GM19025 (cell line): ENCODE data around the gene WNT3.

Experiments
- ATAC-seq: cut with Tn5 transposase; IDR thresholded peaks from one replicate; pipeline ENCODE4 v1.9.1; 2021; ENCODE audit warnings: mild to moderate bottlenecking, low read depth, moderate library complexity; ENCODE audit not compliant: unreplicated experiment

The WNT3 gene

DNA sequence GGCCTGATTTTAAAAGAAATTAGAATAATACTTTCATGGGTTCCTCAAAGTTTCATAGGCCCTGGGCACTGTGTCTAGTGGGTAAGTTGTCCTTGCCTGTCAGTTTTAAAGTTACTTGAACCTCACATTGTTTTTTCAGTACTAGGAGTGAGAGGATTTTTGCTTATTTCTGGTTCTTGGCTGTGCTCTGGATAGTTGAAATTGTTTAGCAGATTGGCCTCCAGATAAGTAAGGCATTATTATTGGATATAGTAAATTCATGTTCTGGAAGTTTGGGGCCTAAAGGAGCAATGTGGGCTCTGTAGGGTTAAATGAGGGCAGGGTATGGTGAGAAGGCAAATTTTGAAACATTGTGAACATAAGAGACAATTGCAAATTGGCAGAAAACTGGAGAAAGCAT, 78.5 kb downstream of the WNT3 start:
- no peak for ATAC-seq

DNA sequence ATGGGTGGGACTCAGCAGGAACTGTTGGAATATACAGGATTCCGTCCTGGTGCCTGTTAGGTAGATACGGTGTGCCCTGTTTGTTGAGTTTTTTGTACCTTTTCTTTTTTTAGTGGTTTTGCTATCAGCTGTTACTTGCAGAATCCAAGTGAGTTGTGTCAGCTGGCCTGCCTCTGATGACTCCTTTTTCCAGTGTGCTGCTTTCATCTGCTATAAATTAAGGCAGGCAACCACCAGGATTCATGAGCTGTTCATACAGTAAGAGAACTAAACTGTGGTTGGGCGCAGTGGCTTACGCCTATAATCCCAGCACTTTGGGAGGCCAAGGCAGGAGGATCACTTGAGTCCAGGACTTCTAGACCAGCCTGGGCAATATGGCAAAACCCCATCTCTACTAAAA, 79.9 kb downstream of the WNT3 start:
- ATAC-seq, result no peak

DNA sequence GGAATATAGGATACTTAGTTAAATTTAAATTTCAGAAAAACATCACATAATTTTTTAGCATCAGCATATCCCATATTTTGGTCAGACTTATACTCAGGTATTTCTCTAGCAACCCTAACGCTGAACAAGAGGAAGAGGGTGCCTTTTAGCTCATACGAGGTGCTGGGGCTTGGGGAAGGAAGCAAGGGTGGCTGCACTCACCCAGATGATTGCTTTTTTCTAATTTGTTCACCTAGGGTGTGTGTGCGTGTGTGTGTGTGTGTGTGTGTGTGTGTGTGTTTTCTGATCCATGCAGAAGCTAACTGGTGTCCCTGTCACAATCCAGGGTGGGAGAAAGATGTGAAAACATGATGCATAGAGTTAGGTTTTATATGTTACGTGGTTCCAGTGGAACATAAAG, 81.2 kb downstream of the WNT3 start:
- ATAC-seq, result no peak

DNA sequence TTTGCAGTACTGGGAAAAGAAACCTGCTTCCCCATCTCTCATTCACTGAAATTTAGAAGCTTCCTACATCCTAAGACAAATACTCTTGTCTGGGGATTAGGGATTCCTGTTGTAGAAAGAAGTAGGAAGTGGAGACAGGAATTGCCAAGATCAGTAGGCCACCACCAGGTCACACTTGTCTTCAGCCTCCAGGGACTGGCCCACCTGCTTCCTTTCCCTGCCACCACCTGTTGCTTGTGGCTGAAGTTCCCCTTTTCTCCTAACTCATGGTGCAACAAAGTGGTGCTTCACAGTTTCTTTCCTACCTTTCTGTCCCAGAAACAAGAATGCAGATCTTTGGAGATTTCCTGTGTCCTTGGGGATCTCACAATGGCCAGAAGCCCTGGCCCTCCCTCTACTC, 82.4 kb downstream of the WNT3 start:
- no peak for ATAC-seq

DNA sequence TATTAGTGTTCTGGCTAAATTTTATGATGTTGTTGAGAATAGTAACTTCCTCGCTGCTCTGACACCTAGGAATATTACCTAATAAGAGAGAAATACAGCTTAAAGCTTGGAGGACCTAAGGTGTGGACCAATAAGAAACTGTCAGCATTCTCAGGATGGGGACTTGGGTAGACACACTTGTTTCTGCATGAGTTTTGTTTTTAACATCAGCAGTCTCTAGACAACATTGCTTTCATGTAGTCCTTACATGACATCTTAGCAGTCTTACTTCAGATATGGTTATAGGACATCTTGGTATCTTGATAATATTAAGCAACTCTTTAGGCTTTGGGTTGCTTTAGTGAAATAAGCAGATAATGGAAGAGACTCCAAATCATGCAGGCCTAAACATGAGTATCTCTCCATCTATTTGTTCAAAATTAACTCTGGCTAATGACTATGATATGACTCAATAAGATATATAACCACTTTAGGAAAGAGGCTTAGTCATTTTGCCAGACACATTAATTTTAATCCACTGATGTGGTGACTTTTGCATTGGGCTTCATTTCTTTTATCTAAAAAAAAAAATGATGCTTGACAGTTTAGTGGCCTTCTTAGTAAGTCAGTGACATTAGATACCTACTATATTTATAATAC, 84.5 kb downstream of the WNT3 start:
- ATAC-seq, result no peak

DNA sequence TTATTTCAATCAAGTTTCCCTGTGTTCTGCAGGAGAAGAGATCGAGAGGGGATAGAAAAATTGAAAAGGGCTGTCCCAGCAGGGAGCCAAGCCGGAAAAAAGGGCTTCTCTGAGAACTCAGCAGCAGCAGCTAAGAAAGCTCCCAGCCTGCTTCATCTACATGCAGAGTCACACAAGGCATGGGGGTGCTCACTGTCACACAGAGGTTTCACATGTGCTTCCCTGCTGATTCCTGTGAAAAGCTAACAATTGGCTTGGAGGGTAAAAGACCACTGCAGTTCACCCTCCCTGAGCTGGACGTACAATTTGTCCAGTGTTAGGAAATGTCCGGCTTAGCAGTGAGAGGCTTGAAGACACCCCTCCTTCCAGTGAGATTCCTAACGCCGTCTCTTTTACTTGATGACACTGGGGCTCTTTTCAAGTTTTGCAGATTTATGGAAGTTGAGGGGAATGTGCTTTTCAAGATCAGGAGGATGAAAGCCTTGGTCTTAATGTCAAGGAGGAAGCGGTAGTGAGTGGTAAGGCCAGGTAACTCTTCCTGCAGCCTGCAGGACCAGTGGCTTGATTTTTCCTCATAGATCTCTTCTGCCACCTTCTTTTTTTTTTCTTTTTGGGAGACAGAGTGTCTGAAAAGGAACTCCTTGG, 85.6 kb downstream of the WNT3 start:
- no peak for ATAC-seq

DNA sequence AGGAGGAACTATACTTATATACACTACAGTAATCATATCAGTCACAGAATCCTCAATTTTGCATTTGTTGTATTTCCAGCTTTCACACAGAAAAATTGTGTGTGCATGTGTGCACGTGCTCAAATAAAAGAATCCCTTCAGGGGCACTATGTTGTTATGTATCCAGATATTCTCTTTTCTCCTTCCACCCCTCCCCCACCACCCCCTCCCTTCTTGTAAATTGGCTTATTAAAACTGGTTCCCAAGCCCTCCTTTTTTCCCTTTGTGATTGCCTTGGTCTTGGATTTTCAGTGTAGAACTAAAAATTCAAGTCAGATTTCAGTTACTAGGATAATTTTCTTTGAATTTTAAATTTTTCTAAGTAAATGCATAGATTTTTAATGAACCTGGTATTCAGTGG, 86.3 kb downstream of the WNT3 start:
- no peak for ATAC-seq

DNA sequence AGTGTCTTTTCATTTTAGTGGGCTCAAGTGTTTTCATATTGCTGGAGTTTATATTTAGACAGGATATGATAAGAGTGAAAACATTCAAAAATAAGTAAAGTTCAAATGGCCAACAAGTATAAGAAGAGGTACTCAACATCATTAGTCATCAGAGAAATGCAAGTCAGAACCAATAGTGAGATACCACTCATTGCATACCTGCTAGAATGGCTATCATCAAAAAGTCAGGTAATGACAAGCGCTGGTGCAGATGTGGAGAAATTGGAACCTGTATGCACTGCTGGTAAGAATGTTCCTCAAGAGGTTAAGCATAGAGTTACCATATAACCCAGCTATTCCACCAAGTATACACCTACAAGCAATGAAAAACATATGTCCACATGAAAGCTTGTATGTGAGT, 87.8 kb downstream of the WNT3 start:
- ATAC-seq, result no peak

DNA sequence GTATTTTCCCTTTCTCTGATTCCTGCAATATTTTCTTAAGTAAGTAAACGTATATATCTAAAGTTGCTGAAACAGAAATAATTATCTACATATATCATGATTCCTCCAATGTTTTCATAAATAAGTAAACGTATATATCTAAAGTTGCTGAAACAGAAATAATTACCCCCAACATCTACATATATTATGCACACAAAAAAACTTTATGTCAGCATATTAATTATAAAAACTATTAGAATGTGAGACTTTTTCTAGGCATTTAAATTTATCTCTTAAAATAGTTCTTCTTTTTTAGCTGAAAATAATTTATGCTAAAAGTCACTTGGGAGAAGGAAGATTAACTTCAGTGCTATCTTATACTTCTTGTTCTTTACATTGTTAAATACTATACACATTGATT, 88.5 kb downstream of the WNT3 start:
- no peak for ATAC-seq

DNA sequence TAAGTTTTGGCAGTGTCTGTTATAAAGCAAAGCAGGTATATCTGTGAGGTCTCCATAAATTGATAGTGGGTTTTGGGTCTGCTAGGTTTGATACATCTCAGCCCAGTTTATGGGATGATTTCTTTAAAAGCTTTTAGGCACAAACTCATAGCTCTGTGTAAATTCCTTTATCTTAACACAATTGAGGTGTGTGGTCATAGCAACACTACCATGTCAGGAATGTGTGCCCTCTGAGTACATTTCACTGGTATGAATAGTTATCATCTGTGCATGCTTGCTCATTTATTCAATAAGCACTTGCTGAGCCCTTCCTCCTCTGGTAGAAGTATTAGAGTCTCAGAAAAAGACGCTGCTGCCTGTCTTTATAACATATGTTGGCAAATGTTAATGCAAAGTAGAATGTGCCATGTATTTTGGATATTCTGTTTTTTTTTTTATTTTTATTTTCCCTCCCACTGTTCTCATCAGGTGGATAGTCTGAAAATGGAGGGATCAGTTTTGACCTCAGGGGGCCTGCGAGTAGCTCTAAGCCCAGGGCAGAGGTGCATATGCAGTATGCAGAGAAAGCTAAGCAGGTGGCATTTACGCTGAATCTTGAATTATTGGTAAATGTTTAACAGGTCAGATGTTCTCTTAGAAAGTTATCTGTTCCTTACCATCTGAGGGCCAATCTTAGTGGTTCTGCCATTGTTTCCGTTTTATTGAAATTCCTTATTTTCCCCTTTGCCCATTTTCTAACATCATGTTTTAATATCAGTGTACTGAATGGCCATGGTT, 90.7 kb downstream of the WNT3 start:
- no peak for ATAC-seq

DNA sequence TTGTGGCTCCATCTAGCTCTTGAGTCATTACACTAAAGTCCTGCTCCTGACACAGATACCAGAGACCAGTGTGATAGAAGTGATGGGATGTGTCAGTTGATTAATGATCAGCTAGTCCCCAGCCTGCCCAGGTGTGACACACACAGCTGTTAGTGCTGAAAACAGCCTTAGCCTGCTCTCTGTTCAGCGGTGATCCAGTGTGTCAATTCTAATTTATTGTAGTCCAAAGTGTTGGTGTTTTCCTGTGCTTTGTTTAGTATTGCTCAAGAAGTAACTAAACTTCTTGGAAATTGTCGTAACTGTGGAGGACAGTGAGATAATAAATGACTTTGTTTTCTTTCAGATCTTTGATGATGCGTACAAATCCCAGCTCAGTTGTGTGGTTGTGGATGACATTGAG, 92.3 kb downstream of the WNT3 start:
- no peak for ATAC-seq

DNA sequence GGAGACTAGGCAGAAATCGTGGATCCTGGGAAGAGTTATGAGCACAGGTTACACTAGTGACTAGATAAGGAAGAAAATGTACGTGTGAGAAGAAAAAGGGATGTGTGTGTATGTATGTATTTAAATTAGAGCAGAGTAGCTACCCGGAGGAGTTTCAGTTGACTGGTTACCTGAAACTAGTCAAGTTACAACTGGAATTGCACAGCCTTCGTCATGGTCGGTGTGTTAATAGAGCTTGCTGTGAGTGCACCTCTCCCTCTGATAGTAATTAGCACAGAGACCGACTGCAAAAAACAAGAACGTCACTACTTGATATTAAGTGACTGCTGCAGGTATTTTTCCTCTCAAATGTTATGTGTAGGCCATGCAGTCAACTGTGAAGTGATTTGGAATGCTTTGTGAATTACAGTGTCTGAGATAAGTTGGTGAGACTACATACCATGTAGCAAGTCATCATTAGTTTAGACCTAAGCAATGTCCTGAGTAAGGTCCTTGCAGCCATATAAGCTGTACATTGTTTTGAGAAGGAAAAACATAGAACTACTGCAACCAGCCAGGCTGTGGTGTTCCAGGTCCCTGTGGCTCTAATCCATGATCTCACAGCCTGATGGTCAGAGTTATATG, 95.7 kb downstream of the WNT3 start:
- ATAC-seq, result no peak

DNA sequence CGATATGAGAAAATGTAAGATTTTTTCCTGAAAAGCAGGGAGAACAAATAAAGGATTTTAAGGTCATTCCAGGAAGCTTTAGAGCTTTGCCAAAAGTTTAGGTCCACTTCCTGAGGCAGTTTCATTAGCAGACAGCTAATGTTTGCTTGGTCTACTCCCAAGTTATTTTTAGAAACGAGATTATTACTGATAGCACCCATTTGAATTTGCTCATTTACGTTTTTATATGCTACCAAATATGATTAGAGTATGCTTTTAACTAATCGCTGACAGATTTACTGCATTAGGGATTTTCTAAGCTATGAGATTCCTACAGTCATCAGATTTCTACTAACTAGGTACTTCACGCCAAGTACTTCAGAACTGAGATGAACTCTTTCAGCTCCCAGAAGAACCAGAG, 98.1 kb downstream of the WNT3 start:
- ATAC-seq, result no peak

DNA sequence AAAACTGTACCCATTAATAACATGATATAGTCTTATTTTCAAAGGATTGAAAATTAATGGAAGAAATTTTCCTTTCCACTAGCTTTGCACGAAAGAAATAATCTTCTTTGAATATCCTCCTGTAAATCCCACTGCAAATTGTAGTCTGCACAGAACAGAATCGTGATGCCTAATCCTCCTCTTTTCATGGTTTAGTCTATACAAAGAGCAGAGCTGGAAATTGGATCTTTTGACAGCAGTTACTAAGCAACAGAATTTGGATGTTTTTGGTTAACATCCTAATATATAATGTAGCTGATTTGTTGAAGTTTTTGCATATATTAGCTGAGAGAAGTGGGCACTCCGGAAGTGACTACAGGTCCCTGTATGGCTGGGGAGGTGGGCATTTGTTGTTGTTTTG, 98.6 kb downstream of the WNT3 start:
- ATAC-seq, result no peak

DNA sequence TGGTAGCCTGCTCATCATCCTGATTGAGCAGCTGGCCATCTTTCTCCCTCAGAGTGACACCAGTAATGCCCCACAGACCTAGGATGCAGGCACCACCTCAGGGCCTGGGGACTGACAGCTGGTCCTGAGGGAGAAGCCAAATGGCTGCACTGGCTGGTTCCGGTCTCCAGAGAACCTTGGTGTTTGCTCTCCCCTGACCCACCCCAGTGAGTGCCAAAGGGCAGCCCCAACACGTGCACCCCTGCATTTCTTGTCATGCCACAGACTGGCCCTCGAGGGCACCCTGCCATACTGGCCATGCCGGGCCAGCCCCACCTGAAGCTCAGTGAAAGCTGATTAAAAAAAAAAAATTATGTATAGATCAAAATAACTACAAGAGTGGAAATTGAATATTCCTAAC, 100.5 kb downstream of the WNT3 start:
- ATAC-seq, result no peak
